ENCODE data around the gene OSBPL3. TPM values are rescaled to one million over a fixed set of nuclear protein-coding genes. Genes with fewer than 3 reads are reported as not detected.

The OSBPL3 gene
- total and polyA plus RNA-seq, 2 donors (not counting 1 experiment from before 2014, with no cell fraction given) = 22.7 to 70.2 TPM

DNA sequence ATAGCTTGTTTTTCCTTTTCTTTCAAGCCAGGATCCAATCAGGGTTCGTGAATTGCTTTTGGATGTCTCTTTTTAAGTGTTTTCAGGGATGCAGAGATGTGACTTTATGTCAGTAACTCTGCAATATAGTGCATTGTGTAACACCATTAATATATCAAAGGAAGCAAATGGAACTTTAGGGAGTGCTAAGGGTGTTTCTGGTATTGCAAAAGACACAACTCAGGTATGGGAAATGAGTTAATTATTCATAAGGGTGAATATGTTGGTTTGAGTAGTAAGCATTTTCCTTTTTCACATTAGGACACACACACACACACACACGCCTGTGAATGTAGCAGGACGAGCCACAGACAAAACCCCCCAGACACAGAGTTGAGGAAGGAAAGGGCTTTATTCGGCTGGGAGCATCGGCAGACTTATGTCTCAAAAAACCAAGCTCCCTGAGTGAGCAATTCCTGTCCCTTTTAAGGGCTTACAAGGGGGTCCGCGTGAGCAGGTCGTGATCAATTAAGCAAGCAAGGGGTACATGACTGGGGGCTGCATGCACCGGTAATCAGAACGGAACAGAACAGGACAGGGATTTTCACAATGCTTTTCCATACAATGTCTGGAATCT lies 190.9 kb downstream of the OSBPL3 start:
- Histone ChIP-seq H4K20me1 (ENCODE audit: control insufficient read depth, extremely low read depth, insufficient read depth, low read length) (no peaks in the 10 kb centered on the region), H3K27ac (ENCODE audit: insufficient read depth, low read length) (no peak overlapping the region), H3K4me1 (ENCODE audit: control insufficient read depth, extremely low read depth, insufficient read depth, low read length) (no peaks in the 10 kb centered on the region), H3K4me3 (replicated peaks in 1 of 4; ENCODE audit: control extremely low read depth in 1 of 4, insufficient read depth in 1 of 4, low read depth in 3 of 4, low read length in 4 of 4) (no peak overlapping the region), H2AFZ (ENCODE audit: low read length) (no peak overlapping the region), H3K9ac (ENCODE audit: insufficient read depth, low read length) (no peak overlapping the region), H3K79me2 (ENCODE audit: control insufficient read depth, insufficient read depth, low read length) (no peaks in the 10 kb centered on the region), H3K36me3 (ENCODE audit: control insufficient read depth, insufficient read depth, low read length) (no peaks in the 10 kb centered on the region), H3K9me3 (ENCODE audit: control insufficient read depth, insufficient read depth, low read depth, low read length) (no peaks in the 10 kb centered on the region), H3K4me2 (ENCODE audit: extremely low read depth, insufficient read depth, low read length) (no peak overlapping the region), H3K27me3 (ENCODE audit: control insufficient read depth, insufficient read depth, low read length) (no peaks in the 10 kb centered on the region)
- no peak for DNase-seq (ENCODE audit: low read depth in 2 of 2)
- no peak for TF ChIP-seq EZH2 (IDR thresholded peaks at IDR 0.05; ENCODE audit: low read length, missing control alignments)
- TF ChIP-seq, protein P1, sequence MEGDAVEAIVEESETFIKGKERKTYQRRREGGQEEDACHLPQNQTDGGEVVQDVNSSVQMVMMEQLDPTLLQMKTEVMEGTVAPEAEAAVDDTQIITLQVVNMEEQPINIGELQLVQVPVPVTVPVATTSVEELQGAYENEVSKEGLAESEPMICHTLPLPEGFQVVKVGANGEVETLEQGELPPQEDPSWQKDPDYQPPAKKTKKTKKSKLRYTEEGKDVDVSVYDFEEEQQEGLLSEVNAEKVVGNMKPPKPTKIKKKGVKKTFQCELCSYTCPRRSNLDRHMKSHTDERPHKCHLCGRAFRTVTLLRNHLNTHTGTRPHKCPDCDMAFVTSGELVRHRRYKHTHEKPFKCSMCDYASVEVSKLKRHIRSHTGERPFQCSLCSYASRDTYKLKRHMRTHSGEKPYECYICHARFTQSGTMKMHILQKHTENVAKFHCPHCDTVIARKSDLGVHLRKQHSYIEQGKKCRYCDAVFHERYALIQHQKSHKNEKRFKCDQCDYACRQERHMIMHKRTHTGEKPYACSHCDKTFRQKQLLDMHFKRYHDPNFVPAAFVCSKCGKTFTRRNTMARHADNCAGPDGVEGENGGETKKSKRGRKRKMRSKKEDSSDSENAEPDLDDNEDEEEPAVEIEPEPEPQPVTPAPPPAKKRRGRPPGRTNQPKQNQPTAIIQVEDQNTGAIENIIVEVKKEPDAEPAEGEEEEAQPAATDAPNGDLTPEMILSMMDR (conservative IDR thresholded peaks at IDR 0.05 in 1 of 2, IDR thresholded peaks at IDR 0.05 in 1 of 2; ENCODE audit: low read depth in 1 of 2, low read length in 2 of 2) = no peak

DNA sequence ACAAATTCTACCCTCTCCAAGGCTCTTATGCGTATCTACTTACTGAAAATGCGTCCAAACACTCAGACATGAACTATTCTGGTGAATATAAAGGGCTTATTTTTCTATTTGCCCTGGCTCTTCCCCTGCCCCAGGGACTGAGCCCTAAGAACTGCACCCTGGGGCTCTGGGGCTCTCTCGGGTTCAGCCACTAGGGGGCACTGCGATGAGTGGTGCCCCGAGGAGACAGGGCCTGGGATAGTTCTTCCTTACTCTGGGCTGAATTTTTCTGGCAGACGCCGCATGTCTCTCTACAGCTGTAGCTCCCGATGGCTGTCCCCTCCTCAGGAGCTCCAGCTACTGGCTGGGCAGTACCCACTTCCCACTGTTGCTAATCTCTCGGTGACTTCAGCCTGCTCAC lies 191.9 kb downstream of the OSBPL3 start:
- Histone ChIP-seq H2AFZ (ENCODE audit: low read length) (no peak overlapping the region), H3K9me3 (ENCODE audit: control insufficient read depth, insufficient read depth, low read depth, low read length) (no peaks in the 10 kb centered on the region), H3K27me3 (ENCODE audit: control insufficient read depth, insufficient read depth, low read length) (no peaks in the 10 kb centered on the region), H3K4me2 (ENCODE audit: extremely low read depth, insufficient read depth, low read length) (no peak overlapping the region), H3K4me1 (ENCODE audit: control insufficient read depth, extremely low read depth, insufficient read depth, low read length) (no peaks in the 10 kb centered on the region), H3K4me3 (replicated peaks in 1 of 4; ENCODE audit: control extremely low read depth in 1 of 4, insufficient read depth in 1 of 4, low read depth in 3 of 4, low read length in 4 of 4) (no peak overlapping the region), H3K27ac (ENCODE audit: insufficient read depth, low read length) (no peak overlapping the region), H4K20me1 (ENCODE audit: control insufficient read depth, extremely low read depth, insufficient read depth, low read length) (no peaks in the 10 kb centered on the region), H3K79me2 (ENCODE audit: control insufficient read depth, insufficient read depth, low read length) (no peaks in the 10 kb centered on the region), H3K36me3 (ENCODE audit: control insufficient read depth, insufficient read depth, low read length) (peaks cover 1% of the 10 kb centered on the region), H3K9ac (ENCODE audit: insufficient read depth, low read length) (no peak overlapping the region)
- TF ChIP-seq EZH2 (IDR thresholded peaks at IDR 0.05; ENCODE audit: low read length, missing control alignments) = no peak
- TF ChIP-seq, protein P1 (conservative IDR thresholded peaks at IDR 0.05 in 1 of 2, IDR thresholded peaks at IDR 0.05 in 1 of 2; ENCODE audit: low read depth in 1 of 2, low read length in 2 of 2) = peak; percentile 41 to 50
- no peak for DNase-seq (ENCODE audit: low read depth in 2 of 2)

DNA sequence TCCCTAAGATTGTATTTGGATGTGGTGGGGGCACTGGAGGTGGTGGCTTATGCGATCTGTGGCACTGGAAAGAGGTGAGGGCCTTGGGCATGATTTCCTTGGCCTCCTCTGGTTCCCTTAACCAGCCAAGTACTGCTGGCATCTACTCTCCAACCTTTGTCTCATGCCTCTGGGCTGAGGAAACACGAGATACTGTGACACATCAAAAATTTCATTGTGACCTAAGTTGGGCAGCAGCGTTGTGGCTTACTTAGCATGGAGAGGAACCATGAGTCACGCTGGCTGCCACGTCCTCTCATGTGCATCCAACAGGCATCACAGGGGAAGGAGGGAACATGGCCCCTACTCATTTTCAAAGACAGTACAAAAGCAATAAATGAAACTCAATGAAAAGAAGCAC lies 193.0 kb downstream of the OSBPL3 start:
- H3K4me2 ChIP-seq (ENCODE audit: extremely low read depth, insufficient read depth, low read length) = no peak overlapping the region
- no peak for TF ChIP-seq EZH2 (IDR thresholded peaks at IDR 0.05; ENCODE audit: low read length, missing control alignments)
- TF ChIP-seq, protein P1 (conservative IDR thresholded peaks at IDR 0.05 in 1 of 2, IDR thresholded peaks at IDR 0.05 in 1 of 2; ENCODE audit: low read depth in 1 of 2, low read length in 2 of 2) = no peak

More for the DNA sequence above, 193.0 kb downstream of the OSBPL3 start:
- H3K9ac ChIP-seq (ENCODE audit: insufficient read depth, low read length) = no peak overlapping the region
- H2AFZ ChIP-seq (ENCODE audit: low read length) = no peak overlapping the region
- peak; percentile 92 to 98 for DNase-seq (ENCODE audit: low read depth in 2 of 2)
- H3K36me3 ChIP-seq (ENCODE audit: control insufficient read depth, insufficient read depth, low read length) = peaks cover 2% of the 10 kb centered on the region
- H3K79me2 ChIP-seq (ENCODE audit: control insufficient read depth, insufficient read depth, low read length) = no peaks in the 10 kb centered on the region
- H3K9me3 ChIP-seq (ENCODE audit: control insufficient read depth, insufficient read depth, low read depth, low read length) = no peaks in the 10 kb centered on the region
- H3K27me3 ChIP-seq (ENCODE audit: control insufficient read depth, insufficient read depth, low read length) = no peaks in the 10 kb centered on the region
- H3K4me3 ChIP-seq (replicated peaks in 1 of 4; ENCODE audit: control extremely low read depth in 1 of 4, insufficient read depth in 1 of 4, low read depth in 3 of 4, low read length in 4 of 4) = no peak overlapping the region
- peak overlapping the region; percentile 82 for H3K27ac ChIP-seq (ENCODE audit: insufficient read depth, low read length)
- H3K4me1 ChIP-seq (ENCODE audit: control insufficient read depth, extremely low read depth, insufficient read depth, low read length) = no peaks in the 10 kb centered on the region
- H4K20me1 ChIP-seq (ENCODE audit: control insufficient read depth, extremely low read depth, insufficient read depth, low read length) = no peaks in the 10 kb centered on the region

All from fibroblast of lung (primary cell).